ENCODE measurements around the gene IL37.

Gene IL37, protein sequence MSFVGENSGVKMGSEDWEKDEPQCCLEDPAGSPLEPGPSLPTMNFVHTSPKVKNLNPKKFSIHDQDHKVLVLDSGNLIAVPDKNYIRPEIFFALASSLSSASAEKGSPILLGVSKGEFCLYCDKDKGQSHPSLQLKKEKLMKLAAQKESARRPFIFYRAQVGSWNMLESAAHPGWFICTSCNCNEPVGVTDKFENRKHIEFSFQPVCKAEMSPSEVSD

DNA sequence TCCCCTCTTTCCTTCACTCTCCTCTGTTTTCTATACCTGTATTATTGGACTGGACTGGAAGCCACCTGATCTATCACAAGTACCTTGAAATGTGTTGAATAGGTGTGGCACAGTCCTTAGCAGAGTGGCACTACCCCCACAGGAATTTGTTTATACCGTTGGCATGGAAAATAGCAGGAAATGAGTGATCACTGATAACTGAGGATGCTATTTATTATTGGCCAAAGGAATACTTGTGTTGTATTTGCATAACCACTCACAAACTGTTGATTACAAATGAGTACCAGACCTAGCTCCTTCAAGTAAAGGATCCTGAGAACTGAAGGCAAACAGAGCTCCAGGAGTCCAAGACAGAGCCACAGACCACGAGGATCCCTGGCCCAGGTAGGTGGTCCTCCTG lies at the start of gene IL37:
Gene IL37 (plus strand): TSS at position 301 of the 400 bp plus-strand sequence. CDS start 1,848 bp downstream, outside the sequence.
- TF ChIP-seq GATA1 (IDR thresholded peaks at IDR 0.05; ENCODE audit: low read depth, low read length) (no peak), POLR2A (IDR thresholded peaks at IDR 0.05; ENCODE audit: low read length) (no peak)
- DNase-seq: no peak

DNA sequence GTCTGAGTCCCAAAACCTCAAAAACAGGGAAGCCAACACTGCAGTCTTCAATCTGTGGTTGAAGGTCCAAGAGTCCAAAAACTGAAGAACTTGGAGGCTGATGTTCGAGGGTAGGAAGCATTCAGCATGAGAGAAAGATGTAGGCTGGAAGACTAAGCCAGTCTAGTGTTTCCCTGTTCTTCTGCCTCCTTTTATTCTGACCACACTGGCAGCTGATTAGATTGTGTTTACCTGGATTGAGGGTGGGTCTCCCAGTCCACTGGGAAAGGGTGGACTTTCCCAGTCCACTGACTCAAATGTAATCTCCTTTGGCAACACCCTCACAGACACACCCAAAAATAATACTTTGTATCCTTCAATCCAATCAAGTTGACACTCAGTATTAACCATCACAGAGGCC lies 46.9 kb upstream of the IL37 start:
- no peak for TF ChIP-seq POLR2A (IDR thresholded peaks at IDR 0.05; ENCODE audit: low read length)
- no peak for TF ChIP-seq GATA1 (IDR thresholded peaks at IDR 0.05; ENCODE audit: low read depth, low read length)
- no peak for DNase-seq

DNA sequence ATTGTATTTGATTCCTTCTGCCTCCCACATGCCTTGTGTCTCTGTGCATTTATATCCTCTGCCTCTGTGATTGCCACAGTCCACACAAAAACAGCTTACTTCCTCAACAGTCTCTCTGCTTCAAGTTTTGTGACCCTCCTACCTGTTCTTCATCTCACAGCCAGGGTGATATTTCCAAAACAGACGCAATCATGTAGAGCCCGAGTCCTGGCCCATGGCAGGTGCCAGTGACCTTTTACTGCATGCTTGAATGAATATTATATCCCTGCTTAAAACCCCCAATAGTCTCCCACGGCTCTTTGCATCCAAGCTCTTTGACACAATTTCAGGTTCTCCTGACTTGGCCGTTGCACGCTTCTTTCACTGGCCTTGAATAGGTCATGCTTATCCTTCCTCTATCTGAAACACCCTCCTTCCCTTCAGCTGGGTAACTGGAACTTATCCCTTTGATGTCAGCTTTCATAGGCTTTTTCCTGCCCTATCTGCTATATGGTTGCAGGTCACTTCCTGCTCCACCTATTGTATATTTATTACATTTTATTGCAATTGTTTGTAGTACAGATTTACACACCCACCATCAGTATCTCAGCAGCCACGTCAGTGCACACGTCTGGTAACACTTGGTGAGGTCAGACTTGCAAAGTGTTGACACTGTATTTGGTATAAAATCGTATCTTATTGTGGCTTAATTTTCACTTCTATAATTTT lies 44.7 kb upstream of the IL37 start:
- no peak for DNase-seq

DNA sequence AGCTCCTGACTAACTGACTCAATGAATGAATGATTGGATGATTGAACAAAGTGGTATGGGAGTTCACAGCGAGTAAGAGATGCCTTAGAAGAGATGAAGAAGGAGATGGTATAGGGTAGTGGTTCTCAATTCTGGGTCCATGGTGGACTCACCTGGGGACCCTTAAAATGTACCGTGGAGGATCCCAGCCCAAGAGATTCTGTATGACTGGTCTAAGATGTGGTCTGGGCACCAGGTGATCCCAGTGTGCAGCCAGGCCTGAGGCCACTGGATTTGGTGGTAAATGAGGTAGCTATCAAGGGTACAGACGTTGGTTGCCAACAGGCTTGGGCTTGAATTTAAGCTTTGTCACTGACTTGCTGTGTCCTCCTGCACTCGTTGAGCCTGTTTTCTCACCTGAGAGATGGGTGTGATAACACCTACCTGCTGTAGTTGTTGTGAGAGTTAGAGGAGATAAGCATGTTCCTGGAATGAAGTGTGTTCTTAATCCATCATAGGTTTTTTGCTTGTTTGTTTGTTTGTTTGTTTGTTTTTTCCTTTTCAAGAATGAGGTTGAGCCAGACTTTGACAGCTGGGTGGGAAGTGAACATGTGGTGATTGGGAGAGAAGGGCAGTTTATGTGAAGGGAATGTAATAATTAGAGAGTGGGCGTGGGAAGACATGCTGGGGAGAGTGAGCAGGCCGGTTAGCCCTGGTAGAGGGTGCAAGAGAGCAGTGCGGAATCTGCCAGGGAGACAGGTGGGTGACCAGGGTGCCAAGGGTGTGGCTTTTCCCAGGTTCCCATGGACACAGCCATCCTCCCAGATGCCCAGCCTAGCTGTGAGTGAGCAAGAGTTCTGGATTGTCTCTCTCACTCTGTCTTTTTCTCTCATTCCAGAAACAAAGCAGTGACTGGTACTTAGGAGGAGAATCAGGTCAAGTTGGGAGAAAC lies 43.0 kb upstream of the IL37 start:
- no peak for DNase-seq
- TF ChIP-seq GATA1 (IDR thresholded peaks at IDR 0.05; ENCODE audit: low read depth, low read length): no peak
- no peak for TF ChIP-seq POLR2A (IDR thresholded peaks at IDR 0.05; ENCODE audit: low read length)

More for the DNA sequence above, 44.7 kb upstream of the IL37 start:
- no peak for TF ChIP-seq GATA1 (IDR thresholded peaks at IDR 0.05; ENCODE audit: low read depth, low read length)
- TF ChIP-seq POLR2A (IDR thresholded peaks at IDR 0.05; ENCODE audit: low read length): no peak

DNA sequence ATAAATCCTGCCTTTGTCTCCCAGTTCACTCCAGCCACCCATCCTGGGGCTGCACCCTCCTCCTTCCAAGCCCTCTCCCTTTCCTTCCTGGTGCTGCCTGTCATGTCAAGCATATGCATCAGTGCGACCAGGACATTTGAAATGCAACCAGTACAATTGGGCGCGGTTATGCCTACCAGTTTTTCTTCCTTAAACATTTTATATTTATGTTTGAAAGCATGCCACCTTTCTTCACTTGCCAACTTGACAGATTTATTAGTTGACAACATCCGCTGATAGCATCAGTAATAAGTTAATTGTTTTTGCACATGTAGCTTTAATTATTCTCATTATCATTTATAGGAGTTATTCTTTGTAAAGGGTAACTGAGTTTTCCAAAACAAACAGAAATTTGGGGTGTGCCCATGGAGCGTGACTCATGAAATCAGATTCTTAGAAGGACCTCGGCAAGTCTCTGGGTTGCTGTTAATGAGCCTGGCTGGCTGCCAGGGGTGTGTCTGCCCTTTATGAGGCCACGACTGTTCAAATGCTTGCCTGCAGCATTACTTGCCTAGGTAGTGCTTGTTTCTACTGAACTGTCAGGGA lies 41.6 kb upstream of the IL37 start:
- TF ChIP-seq POLR2A (IDR thresholded peaks at IDR 0.05; ENCODE audit: low read length) (no peak), GATA1 (IDR thresholded peaks at IDR 0.05; ENCODE audit: low read depth, low read length) (no peak)
- DNase-seq: peak; percentile 95 to 96

DNA sequence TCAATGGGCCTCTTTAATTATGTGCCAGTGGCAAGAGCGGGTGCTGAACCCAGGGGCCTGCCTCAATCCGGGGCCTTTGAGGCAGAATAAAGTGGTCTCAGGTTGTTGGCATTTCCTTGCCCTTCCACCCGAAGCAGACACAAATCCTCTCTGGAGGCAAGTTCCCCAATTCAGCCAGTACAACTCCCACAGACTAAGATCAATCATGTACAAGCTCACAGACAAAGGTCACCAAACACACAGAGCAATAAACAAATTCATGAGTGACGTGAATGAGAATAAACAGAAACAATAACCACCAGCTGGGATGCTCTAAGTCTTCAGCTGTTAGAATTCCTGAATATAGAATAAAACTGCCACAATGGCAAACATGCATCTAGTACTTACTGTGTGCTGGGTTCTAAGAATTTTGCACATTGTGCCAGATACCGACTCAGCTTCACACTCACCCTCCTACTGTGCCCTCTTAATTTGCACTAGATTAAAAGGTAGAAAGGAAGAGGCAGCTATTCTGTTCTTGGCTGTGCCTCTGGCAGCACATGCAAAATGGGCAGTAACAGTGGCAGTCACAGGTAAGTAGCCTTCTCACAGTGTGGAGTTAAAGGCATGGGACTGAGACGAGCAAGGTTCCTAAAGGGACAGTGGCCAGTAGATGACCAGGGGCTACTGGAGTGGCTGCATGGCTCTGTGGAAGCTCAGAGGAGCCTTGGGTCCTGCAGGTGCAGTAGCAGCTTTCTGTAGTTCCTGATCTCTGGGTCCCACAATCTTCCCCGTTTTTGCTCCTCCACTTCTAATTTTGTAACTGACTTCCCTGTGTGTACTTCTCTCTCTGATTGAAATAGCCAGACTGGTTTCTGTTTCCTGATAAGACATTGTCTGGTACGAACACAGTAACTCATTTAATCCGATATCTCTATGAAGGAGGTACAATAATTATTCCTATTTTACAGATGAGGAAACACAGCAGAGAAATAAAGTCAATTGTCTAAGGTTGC lies 39.8 kb upstream of the IL37 start:
- no peak for TF ChIP-seq POLR2A (IDR thresholded peaks at IDR 0.05; ENCODE audit: low read length)
- no peak for TF ChIP-seq GATA1 (IDR thresholded peaks at IDR 0.05; ENCODE audit: low read depth, low read length)
- peak; percentile 7 to 15 for DNase-seq

DNA sequence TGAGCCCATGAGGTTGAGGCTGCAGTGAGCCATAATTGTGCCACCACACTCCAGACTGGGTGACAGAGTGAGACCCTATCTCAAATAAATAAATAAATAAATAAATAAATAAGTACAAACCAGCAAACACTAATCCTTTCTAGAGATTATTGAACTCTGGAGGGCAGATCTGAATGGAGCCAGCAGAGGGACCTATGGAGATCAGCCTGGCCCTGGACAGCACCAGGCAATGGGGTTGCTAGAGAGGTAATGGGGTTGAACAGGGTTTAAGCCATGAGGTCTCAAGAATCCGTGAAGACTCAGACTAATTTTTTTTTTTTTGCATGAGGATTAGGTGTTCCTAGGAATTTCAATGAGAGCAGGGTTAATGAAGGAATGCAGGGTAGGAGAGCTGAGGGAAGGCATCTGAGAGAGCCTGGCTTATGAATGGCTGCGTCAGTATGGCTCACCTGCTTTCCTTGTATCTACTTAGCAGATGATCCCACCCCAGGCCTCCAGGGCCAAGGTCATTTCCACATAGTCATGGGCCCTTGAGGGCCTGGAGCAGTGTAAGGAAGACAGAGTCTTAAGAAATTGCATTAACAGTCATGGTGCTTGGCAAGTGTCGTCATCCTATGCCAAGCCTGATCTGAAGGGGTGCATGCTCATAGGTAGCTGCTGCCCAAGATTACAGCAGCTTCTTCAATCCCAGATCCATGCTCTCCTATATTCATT lies 34.6 kb upstream of the IL37 start:
- TF ChIP-seq GATA1 (IDR thresholded peaks at IDR 0.05; ENCODE audit: low read depth, low read length) (no peak), POLR2A (IDR thresholded peaks at IDR 0.05; ENCODE audit: low read length) (no peak)
- DNase-seq: no peak

DNA sequence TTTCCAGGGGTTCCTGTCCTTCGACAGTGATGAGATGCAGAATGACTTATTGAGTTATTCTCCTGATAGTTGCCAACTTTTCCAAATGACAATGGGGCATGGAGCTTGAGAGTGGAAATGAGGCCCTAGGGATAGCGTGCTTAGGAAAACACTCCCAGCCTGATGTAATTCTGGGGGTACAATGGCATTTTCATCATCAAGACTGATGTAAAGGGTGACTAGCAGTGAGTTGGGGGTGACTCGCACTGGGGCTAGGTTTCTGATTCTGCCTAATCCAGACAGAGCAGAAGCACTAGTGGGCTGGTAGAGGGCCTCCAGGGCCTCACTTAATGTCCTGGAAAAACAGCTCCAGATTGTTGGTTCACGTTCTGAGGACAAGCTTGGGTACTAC lies 34.0 kb upstream of the IL37 start:
- TF ChIP-seq POLR2A (IDR thresholded peaks at IDR 0.05; ENCODE audit: low read length): no peak
- no peak for TF ChIP-seq GATA1 (IDR thresholded peaks at IDR 0.05; ENCODE audit: low read depth, low read length)
- no peak for DNase-seq

DNA sequence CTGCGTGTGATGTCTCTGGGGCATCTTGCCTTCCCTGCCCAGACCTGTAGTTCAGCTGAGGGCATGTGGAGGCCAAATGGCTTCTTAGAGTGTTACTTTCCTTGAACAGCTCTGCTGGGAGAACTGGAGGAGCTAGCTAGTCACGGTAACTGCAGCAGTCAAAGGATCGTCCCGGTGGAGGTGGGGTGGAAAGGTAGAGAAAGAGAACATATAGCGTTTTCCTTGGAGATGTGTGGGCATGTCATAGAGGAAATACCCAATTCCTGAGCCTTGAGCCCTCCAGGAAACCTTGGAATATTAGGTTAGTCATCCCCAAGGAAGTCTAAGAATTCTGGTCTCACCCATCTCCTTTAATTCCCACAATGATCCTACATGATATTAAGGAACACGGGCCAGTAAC lies 33.5 kb upstream of the IL37 start:
- no peak for DNase-seq
- TF ChIP-seq GATA1 (IDR thresholded peaks at IDR 0.05; ENCODE audit: low read depth, low read length): no peak
- TF ChIP-seq POLR2A (IDR thresholded peaks at IDR 0.05; ENCODE audit: low read length): no peak

DNA sequence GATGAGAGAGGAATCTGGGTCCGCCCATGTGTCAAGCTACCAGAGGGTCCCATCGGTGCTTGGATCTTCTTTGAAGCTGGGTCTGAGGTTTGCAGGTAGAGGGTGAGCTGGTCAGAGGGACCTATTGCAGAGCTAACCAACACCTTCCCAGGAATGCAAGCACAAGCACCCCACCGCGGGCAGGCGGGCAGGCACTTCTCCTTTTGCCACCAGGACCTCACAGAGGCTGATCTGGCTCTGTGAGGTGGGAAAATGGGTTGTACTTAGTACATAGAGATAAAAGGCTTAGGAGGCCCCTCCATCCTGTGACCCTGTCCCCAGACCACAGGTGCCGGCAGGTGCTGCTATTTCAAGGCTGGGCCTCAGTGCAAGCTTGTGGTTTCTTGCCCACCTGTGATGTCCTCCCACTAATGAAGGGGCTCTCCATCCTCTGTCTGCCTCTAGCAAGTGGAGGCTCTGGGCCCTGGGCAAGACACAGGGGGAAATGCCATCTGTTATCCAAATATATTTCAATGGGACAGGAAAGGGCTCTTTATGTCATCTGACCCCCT lies 31.4 kb upstream of the IL37 start:
- no peak for DNase-seq
- TF ChIP-seq GATA1 (IDR thresholded peaks at IDR 0.05; ENCODE audit: low read depth, low read length): no peak
- no peak for TF ChIP-seq POLR2A (IDR thresholded peaks at IDR 0.05; ENCODE audit: low read length)

DNA sequence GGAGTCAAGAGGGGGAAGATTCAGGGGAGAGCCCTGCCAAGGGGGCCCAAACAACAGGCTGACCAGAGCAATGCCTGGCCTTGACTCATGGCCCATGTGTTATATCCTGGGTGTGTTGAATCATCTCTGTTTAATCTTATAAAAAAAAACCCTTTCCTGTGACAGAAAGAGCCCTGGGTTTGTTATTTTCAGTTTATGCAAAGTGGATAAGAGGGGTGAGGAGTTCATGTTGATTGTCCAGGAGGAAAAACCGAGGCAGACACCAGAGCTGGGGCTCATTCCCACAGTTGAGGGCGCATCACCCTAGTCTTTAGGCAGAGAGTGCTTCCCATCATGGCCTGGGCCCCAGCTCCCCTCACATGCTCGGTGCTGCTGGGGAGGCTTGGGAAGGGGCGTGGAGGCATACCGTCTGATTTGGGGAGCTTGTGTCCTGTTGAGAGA lies 30.9 kb upstream of the IL37 start:
- no peak for TF ChIP-seq GATA1 (IDR thresholded peaks at IDR 0.05; ENCODE audit: low read depth, low read length)
- DNase-seq: no peak

DNA sequence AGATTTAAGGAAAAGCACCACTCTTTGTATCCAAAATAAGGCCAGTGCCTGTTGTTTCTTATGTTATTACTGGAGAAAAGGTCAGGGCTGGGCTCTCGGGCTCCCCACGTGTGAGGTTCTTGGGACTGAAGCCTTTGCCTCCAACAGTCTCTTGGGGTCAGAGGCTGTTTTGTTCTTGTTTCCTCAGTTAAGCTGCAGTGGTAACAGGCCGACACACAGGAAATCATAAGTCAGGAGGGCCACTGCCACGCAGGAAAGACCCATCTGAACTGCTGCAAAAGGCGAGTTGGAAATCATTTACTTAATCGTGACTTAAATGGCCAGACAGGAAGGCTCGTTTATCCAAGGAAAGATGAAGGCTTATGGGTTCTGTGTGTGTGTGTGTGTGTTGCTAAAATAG lies 30.3 kb upstream of the IL37 start:
- TF ChIP-seq GATA1 (IDR thresholded peaks at IDR 0.05; ENCODE audit: low read depth, low read length) (no peak), POLR2A (IDR thresholded peaks at IDR 0.05; ENCODE audit: low read length) (no peak)
- DNase-seq: no peak

Measured in erythroblast (primary cell).